ENCODE results near the gene PWP1. TPM values are rescaled to one million over a fixed set of nuclear protein-coding genes. Genes with fewer than 3 reads are reported as not detected.
"Not testable (repeated sequence)": the region's sequence is repeated elsewhere in the genome, so short reads cannot be mapped to it uniquely, and the experiment has no call there.

Gene PWP1
- total and polyA plus RNA-seq, 9 of the 15 experiments (the other 6 are each of a cell fraction or from before 2014, with no cell fraction given): 61.6 to 401 (median 111) TPM

DNA sequence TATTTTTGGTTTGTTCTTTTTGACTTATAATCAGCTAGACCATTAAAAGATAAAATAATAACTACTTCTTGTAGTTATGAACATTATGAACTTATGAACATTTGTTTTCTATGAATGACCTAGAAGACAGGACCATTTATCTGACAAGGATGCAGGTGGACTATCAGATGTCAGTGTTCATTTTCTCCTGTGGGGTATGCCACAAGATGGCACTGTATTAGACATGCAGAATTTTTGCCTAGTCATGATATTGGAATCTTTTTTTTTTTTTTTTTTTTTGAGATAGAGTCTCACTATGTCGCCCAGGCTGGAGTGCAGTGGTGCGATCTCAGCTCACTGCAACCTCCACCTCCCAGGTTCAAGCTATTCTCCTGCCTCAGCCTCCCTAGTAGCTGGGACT is 10.2 kb downstream of the PWP1 start:
- H3K4me2 ChIP-seq (ENCODE audit: insufficient read depth, low read length); H3K79me2 ChIP-seq (ENCODE audit: control insufficient read depth, insufficient read depth, low read length); H3K4me1 ChIP-seq (replicated peaks in 1 of 2; ENCODE audit: control insufficient read depth in 2 of 2, insufficient read depth in 2 of 2, low read length in 2 of 2); H4K20me1 ChIP-seq (replicated peaks; ENCODE audit: control insufficient read depth, insufficient read depth, low read length); POLR2A ChIA-PET; H3K27me3 ChIP-seq (ENCODE audit: control insufficient read depth in 2 of 2, insufficient read depth in 2 of 2, low read length in 2 of 2); in situ Hi-C loops (cut with MboI); H3K9me1 ChIP-seq (ENCODE audit: control insufficient read depth, insufficient read depth, low read length); H3K9me3 ChIP-seq (replicated peaks; ENCODE audit: control insufficient read depth, insufficient read depth, low read depth, low read length); H2AFZ ChIP-seq (ENCODE audit: low read depth, low read length); H3K4me3 ChIP-seq; H3K27ac ChIP-seq (ENCODE audit: extremely low read depth, low read depth, low read length); intact Hi-C loops (cut with micrococcal nuclease); H3K9ac ChIP-seq (ENCODE audit: insufficient read depth in 1 of 2, low read depth in 2 of 2, low read length in 2 of 2); BruUV-seq (replicated peaks): not testable (repeated sequence)
- WGBS (ENCODE audit: insufficient coverage, low coverage, missing lambda C conversion rate): no CpG with 5 or more reads among the region's 2 CpGs
- 0 out of 2 replicates have a peak, but pooled peaks have one; percentile 26 for TF ChIP-seq SMARCA4 (IDR thresholded peaks at IDR 0.05)
- TF ChIP-seq ZNF384 (IDR thresholded peaks at IDR 0.05; ENCODE audit: low read depth, low read length): peak; percentile 92
- peak; percentile 87 for TF ChIP-seq BACH1 (tag; IDR thresholded peaks at IDR 0.05)
- TF ChIP-seq NFE2L1 (tag; IDR thresholded peaks at IDR 0.05; ENCODE audit: borderline replicate concordance, low read depth): peak; percentile 65; the same call in 1 of the 2 replicates
- TF ChIP-seq RAD21 (CRISPR knock-in tag; conservative IDR thresholded peaks at IDR 0.05 in 1 of 2, IDR thresholded peaks at IDR 0.05 in 1 of 2): peak in 1 of 2 experiments; percentile 20; a peak in 1 of 4 replicates
- TF ChIP-seq MAFF (IDR thresholded peaks at IDR 0.05; ENCODE audit: low read length): peak; percentile 83
- TF ChIP-seq, protein P1, sequence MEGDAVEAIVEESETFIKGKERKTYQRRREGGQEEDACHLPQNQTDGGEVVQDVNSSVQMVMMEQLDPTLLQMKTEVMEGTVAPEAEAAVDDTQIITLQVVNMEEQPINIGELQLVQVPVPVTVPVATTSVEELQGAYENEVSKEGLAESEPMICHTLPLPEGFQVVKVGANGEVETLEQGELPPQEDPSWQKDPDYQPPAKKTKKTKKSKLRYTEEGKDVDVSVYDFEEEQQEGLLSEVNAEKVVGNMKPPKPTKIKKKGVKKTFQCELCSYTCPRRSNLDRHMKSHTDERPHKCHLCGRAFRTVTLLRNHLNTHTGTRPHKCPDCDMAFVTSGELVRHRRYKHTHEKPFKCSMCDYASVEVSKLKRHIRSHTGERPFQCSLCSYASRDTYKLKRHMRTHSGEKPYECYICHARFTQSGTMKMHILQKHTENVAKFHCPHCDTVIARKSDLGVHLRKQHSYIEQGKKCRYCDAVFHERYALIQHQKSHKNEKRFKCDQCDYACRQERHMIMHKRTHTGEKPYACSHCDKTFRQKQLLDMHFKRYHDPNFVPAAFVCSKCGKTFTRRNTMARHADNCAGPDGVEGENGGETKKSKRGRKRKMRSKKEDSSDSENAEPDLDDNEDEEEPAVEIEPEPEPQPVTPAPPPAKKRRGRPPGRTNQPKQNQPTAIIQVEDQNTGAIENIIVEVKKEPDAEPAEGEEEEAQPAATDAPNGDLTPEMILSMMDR (IDR thresholded peaks at IDR 0.05 in 2 of 3, conservative IDR thresholded peaks at IDR 0.05 in 1 of 3; ENCODE audit: insufficient read depth in 2 of 3, low read depth in 1 of 3, low read length in 3 of 3): peak in 2 of 3 experiments; percentile 28 to 44; a peak in 2 of 6 replicates
- peak; percentile 97 for TF ChIP-seq ZNF316 (IDR thresholded peaks at IDR 0.05)
- TF ChIP-seq MAFG (tag; conservative IDR thresholded peaks at IDR 0.05): peak; percentile 96
- peak; percentile 78 for TF ChIP-seq MAFK (IDR thresholded peaks at IDR 0.05; ENCODE audit: low read length)
- TF ChIP-seq NFE2 (IDR thresholded peaks at IDR 0.05; ENCODE audit: low read depth): peak; percentile 93
- peak; percentile 24; the same call in 1 of the 2 replicates for TF ChIP-seq BCOR (IDR thresholded peaks at IDR 0.05)
- peak; percentile 92 for TF ChIP-seq C11orf30 (IDR thresholded peaks at IDR 0.05; ENCODE audit: low read depth)
- FAIRE-seq: peak; percentile 78
- peaks cover 97% of the 10 kb centered on the region for H3K36me3 ChIP-seq (ENCODE audit: control insufficient read depth, insufficient read depth, low read length)
- DNase-seq (ENCODE audit: extremely low read depth in 1 of 4, low spot score in 3 of 4): peak in 3 of 4 experiments; percentile 25 to 33 (median 28)
- CTCF ChIA-PET (ENCODE audit: low intra/inter-chr PET ratio): interaction anchor here (0.6 to 1.5 kb wide), 2 partner anchors 124 to 189 kb away, joined by 3 to 6 read pairs; no protein-coding TSS in a partner anchor
- peak; percentile 67 for ATAC-seq
